Epithelial cell of prostate (primary cell): ENCODE measurements around the gene BEX3.
"Not testable (repeated sequence)": the region's sequence is repeated elsewhere in the genome, so short reads cannot be mapped to it uniquely, and the experiment has no call there.

Experiments used
- DNase-seq: peaks from one replicate; pipeline ENCODE4 v3.0.0-alpha.2; 2011; ENCODE audit warnings: low read depth, low spot score
- H3K27ac ChIP-seq: fragments of 450-650 bp; 2 replicates; pipeline ENCODE4 v1.5.1; 2017; ENCODE audit warnings: mild to moderate bottlenecking

BEX3 gene

DNA sequence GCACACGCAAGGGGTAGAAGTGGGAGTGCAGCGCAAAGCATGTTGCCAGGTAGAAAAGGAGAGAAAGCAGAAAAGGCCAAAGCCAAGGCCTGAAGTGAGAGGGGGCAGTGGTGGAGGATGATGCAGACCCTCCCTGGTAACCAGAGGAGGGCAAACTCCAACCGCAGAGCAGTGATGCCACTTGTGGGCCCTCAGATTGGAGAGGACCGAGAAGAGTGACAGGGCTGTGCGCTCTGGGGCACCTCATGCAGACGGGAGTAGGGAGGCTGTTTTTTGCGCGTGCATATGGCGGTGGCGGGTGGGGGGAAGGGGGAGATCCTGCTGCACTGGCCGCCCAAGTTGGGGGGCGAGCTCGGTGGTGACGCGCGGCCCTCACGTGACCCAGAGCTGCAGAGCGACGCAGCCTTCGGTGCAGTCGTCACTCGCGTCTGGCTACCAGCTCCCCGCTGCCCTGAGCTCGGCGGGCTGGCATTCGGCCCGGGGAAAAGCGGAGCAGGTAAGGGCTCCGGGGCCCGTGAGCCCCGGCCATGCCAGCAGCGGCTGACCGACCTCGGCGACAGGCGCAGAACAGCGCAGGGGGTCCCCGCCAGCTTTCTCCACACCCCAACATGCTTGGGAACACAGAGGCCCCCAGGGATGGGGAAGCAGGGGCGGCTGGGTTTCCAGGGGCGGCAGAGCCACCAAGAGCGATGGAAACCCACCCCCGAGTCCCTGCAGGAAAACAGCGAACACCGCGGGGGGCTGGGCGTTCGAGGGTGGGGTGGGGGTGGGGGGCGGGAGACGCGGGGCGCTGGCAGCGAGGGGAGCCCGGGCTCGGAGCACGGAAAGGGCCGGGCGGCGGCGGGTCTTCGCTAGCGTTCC lies at the start of gene BEX3:
TSS of gene BEX3 (plus strand) at position 421 of the 861 bp plus-strand sequence. CDS start 984 bp downstream, outside the sequence.
- peak within 1 kb of the TSS; percentile 26 for H3K27ac ChIP-seq
- DNase-seq, result no peak

GRCh38 chrX:103329991-103330390 lies 46.3 kb upstream of the BEX3 start, which contains the start of gene TCEAL7:
TSS of gene TCEAL7 (plus strand) at chrX:103330239. CDS start at chrX:103331404, 1,165 bp downstream.
- no peak for DNase-seq
- no peak within 1 kb of the TSS for H3K27ac ChIP-seq

DNA sequence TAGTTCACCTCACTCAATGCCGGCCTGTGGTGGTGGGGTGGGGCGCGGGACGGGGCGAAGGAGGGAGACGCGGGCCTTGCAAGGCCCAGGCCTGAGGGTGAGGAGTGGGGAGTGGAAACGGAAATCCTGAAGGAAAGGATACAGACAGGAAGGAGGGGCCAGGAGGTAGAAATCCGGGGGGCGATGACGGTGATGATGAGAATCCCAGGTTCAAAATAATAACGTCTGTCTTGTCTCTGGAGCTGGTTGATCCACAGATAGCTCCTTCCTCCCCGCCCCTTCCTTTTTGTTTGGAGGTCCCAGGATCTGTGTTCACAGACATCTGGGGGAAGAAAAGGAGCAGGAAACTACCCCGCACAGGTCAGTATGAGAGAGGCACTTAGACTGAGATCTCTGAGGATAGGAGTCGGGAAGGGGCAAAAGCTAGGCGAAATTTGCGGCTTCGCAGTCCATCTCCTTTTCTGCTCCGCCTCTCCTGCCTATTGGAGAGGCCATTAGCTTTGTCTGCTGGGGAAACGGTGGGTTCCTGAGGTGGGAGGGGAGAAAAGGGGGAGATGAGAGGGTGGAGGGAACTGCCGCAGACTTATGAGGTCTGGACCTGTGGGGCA lies 45.6 kb upstream of the BEX3 start:
- H3K27ac ChIP-seq, result no peak overlapping the region
- DNase-seq, result no peak

- DNase-seq, result no peak
These were observed 37.7 kb upstream of the BEX3 start for GRCh38 chrX:103338663-103339062.

DNA sequence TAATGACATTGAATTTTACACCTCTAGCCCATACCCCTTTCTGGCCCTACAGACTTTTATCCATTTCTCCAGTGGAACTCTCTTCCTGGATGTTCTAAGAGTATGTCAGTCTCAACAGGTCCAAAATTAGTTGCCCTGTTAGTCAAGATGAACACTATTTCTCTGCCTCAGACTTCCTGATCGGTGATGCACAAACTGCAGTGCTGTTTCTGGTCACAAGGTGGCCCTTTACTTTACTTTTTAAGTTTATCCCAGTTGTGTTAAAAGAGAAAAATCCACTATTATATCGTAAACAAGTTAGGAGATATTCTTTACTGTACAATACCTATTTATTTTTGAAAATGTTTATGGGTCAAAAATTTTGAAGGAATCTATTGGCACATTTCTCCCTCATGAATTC lies 33.2 kb upstream of the BEX3 start:
- H3K27ac ChIP-seq, result no peak overlapping the region
- no peak for DNase-seq

More at GRCh38 chrX:103338663-103339062, 37.7 kb upstream of the BEX3 start:
- H3K27ac ChIP-seq, result no peak overlapping the region

DNA sequence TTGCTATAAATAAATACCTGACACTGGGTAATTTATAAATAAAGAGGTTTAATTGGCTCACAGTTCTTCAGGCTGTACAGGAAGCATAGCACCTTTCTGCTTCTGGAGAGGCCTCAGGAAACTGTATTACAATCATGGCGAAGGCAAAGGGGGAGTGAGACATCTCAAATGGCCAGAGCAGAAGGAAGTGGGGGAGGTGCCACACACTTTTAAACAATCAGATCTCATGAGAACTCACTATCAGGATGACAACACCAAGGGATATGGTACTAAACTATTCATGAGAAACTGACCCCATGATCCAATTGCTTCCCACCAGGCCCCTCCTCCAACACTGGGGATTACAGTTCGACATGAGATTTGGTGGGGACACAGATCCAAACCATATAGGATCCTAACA lies 31.7 kb upstream of the BEX3 start:
- no peak overlapping the region for H3K27ac ChIP-seq
- DNase-seq, result no peak

DNA sequence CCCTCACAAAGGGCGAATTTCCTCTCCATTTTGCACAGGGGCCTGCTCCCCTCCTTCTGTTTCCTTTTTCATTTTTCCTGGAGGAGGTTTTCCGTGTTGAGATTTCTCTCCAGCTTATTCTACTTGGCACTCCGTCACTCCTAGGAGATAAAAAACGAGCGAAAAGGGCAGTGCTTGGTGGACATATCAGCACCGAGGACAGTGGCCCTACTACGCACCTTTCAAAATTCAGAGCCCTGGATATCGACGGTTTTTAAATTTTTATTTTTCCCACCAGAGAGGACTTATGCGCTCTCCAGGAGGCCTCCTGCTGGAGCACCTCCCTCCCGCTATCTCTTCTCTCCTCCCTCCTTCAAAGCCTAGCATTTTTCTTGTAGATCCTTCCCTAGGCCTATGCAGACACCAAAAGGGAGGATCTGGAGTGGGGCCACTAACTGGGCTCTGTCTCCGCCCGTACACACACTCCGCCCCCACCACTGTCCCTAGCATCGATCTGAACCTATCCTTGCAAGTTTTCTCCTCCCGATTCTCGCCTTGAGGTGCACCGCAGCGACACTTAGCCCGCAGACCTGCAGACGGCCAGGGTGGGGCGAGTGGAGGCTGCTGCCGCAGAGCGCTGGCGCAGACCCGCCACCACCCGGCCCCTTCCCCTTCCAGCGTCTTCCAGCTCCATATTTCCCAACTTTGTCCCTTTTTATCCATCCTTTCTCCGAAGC lies 28.5 kb upstream of the BEX3 start:
- no peak for DNase-seq
- H3K27ac ChIP-seq, result no peak overlapping the region

- peak within 1 kb of the TSS; percentile 61 for H3K27ac ChIP-seq
- DNase-seq, result no peak
These were observed 20.1 kb upstream of the BEX3 start, which contains the start of gene TCEAL9 for GRCh38 chrX:103356130-103356798. TSS of gene TCEAL9 (plus strand) at chrX:103356506. CDS start at chrX:103357685, 1,179 bp downstream.

DNA sequence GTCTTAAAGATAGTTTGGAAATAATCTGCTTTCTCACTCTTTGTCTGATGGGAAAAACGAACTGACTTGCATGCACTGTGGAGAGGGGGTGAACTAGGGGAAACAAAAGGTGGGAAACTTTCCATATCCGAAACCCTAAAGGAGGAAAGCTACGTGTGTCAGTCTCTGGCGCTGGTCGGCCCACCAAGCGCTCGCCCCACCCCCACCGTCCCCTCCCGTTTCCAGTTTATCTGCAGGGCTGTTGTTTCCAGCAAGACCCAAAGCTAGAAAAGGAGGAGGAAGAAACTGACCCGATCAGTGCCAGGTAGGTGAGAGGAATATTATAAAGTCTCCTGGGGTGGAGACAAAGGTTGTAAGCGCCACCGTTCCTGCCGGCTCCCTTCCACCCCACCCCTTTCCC lies 19.5 kb upstream of the BEX3 start:
- H3K27ac ChIP-seq, result peak overlapping the region; percentile 61
- DNase-seq, result no peak

DNA sequence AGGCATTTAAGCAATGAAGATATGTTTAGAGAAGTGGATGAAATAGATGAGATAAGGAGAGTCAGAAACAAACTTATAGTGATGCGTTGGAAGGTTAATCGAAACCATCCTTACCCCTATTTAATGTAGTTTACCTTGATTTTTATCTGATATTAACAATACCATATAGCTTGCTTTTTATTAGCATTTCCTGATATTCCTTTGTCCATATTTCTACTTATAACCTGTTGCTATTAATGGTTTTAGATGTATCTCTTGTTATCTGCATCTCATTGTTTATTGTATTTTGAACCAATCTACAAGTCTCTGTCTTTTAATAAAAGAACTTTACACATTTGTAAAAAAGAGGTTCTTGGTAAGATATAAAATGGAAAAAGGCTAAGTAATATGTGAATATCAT lies 18.5 kb upstream of the BEX3 start:
- DNase-seq, result no peak
- no peak overlapping the region for H3K27ac ChIP-seq

DNA sequence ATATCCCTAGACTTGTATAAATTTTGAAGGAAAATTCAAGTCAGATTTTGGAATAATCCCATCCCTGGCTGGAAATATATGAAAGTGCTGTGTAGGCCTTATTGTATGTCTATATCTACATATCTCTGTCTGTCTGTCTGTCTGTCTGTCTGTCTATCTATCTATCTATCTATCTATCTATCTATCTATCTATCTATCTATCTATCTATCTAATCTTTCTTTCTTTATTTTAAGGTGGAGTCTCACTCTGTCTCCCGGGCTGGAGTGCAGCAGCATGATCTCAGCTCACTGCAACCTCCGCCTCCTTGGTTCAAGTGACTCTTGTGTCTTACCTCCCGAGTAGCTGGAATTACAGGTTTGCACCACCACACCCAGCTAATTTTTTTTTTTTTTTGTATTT lies 16.7 kb upstream of the BEX3 start:
- not testable (repeated sequence) for H3K27ac ChIP-seq, DNase-seq

- DNase-seq, result no peak
- no peak overlapping the region for H3K27ac ChIP-seq
These were observed 16.2 kb upstream of the BEX3 start for GRCh38 chrX:103360092-103360491.

DNA sequence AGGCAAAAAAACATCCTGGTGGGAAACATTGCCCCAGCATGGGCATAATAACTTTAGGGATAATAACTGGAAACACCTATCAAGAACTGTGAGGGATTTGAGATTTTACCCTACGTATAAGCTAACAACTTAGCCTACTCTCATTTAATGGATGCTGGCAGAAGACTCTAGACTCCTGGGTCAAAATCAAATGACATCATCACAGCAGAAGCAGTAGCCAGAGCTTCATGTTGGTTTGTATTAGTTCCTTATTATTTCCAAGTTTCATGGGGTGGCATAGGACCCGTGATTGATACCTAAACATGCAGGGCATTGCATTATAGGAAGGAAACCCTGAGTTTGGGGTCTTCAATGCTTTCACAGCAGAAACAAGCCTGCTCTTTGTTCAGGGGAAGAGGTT lies 15.4 kb upstream of the BEX3 start:
- no peak overlapping the region for H3K27ac ChIP-seq
- no peak for DNase-seq

DNA sequence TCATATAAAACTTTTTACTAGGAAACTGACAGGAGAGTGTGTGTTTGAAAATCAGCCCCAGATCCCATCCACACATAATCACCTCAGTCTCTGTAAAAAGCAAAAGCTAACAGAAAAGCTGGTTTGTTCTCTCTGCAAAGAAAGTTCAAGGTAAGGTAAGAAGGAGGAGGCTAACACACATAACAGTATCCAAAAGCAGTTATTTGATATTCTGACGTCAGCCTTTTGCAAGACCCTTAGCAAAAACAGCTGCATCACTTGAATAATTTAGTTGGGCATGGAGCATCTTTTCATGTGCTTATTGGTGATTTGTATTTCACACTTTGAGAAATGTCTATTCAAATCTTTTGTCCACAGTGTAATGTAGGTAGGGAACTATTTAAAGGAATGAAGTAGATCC lies 14.5 kb upstream of the BEX3 start:
- no peak for DNase-seq
- no peak overlapping the region for H3K27ac ChIP-seq

DNA sequence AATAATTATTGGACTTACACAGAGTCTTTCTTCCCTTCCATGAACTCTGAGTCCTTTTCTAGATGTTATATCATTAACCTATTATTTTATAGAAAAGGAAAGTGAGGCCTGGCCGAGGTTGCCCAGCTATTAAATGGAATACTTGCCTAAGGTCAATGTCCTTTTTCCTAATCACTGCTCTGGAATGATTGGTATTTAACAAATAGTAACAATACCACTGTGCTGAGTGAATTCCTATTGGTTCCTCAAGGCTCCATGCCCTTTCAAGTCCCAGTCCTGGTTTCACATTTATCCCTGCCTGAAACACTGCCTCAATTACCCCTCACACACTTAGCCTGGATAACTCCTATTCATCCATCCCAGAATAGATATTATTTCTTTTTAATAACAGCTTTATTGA lies 13.9 kb upstream of the BEX3 start:
- no peak for DNase-seq
- H3K27ac ChIP-seq, result no peak overlapping the region

DNA sequence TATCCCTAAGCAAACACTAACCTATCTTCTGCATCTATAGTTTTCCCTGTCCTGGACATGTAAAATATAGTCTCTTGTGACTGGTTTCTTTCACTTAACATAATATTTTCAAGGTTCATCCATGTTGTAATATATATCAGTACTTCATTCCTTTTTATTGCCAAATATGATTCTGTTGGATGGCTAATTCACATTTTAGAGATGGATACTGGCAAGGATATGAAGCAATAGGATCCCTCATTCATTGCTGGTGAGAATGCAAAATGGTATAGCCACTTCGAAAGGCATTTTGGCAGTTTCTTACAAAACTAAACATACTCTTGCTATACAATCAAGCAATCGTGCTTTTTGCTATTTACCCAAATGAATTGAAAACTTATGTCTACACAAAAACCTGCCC lies 13.3 kb upstream of the BEX3 start:
- no peak overlapping the region for H3K27ac ChIP-seq

GRCh38 chrX:103367502-103367901 lies 8.8 kb upstream of the BEX3 start:
- H3K27ac ChIP-seq, result peak overlapping the region; percentile 52
- no peak for DNase-seq

More for the DNA sequence above, 13.3 kb upstream of the BEX3 start:
- no peak for DNase-seq

DNA sequence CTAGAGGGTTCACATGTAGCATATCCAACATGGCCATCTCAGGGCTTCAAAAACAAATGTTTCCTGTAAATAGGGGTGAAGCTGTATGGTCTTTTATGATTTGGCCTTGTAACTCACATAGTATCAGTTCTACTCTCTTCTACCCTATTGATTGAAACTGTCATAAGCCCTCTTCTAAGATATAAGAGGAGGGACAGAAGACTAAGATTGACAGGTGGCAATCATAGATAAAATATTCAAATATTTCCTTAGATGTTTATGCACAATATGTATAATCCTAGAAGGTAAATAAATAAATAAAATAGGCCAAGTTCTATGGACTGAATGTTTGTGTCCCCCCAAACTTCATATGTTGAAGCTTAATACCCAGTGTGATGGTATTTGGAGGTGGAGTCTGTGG lies 6.9 kb upstream of the BEX3 start:
- DNase-seq, result no peak
- no peak overlapping the region for H3K27ac ChIP-seq

DNA sequence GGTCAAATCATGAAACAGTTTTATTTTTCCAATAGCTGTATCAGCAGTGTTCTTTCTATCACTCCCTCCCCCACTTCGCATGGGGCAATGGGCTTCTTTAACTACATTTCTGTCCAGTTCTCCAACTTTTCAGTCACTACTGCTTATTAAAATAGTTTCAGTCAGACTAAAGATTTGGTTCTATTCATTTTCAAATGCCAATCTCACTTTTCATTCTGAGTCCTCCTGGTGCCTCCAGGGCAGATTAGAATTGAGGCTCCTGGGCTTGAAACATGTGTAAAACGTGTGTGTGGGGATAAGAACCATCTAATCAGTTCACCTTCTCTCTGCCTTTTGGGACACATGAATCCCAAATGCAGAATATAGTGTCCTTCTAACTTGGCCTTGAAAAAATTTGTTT lies 3.5 kb upstream of the BEX3 start:
- H3K27ac ChIP-seq, result peak overlapping the region; percentile 62
- no peak for DNase-seq

DNA sequence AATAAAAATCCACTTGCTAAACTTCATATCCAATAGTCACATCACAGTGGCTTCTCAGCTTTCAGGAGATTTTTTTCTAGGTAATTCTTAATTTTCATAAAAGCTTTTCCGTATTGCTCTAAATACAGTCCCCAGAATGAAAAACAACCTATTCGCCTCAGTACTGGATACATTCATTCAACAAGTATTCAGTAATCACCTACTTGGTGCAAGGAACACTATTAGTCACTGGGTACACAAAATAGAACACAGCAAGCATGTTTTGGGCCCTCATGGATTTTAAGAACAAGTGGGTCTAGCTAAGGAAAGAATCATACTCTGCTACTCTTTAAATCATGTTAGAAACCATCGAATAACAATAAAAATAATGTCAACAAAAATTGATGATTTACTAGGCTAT lies 2.8 kb upstream of the BEX3 start:
- H3K27ac ChIP-seq, result peak overlapping the region; percentile 62
- no peak for DNase-seq
